Measurements from ENCODE around the gene CYP2U1.

DNA sequence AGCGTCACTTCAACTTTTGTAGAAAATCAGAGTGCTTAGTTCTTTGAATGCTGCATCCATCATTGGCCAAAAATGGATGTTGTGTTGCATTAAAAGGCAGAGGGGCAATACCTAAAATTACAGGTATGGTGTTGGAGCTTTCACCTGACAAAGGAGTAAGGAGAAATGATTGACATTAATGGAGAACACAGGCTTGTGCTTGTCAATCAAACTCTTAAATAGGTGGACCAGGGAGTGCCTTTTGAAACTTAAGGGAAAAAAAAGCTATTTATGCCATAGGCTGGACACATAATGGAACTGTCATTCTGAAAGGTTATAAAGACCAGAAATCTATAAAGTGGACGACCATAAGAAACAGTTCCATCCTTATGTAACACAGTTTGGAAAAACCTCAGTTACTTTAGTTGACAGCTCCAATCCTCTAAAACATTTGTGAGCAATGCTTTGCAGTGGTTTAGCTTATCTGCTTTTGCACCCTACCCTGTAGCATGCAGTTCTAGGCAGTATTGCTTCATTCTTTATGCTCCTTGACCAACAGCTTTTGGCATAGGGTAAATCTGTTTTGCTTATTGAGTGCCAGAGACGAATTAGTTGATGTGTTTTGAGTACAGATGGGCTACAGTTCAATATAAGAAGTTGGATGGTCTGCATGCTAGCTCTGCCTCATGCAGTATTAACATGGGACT is 60.7 kb downstream of the CYP2U1 start:
- TF ChIP-seq, protein P1, sequence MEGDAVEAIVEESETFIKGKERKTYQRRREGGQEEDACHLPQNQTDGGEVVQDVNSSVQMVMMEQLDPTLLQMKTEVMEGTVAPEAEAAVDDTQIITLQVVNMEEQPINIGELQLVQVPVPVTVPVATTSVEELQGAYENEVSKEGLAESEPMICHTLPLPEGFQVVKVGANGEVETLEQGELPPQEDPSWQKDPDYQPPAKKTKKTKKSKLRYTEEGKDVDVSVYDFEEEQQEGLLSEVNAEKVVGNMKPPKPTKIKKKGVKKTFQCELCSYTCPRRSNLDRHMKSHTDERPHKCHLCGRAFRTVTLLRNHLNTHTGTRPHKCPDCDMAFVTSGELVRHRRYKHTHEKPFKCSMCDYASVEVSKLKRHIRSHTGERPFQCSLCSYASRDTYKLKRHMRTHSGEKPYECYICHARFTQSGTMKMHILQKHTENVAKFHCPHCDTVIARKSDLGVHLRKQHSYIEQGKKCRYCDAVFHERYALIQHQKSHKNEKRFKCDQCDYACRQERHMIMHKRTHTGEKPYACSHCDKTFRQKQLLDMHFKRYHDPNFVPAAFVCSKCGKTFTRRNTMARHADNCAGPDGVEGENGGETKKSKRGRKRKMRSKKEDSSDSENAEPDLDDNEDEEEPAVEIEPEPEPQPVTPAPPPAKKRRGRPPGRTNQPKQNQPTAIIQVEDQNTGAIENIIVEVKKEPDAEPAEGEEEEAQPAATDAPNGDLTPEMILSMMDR (IDR thresholded peaks at IDR 0.05; ENCODE audit: insufficient read depth, low read length, poor library complexity, severe bottlenecking): no peak
- no peak for TF ChIP-seq EZH2phosphoT487 (conservative IDR thresholded peaks at IDR 0.05; ENCODE audit: low read length)

Data from SU-DHL-6 (cell line).